GM19025 (cell line): ENCODE measurements around the gene PTPRG.

Source experiments
- ATAC-seq: cut with Tn5 transposase; IDR thresholded peaks from one replicate; pipeline ENCODE4 v1.9.1; 2021; ENCODE audit warnings: mild to moderate bottlenecking, low read depth, moderate library complexity; ENCODE audit not compliant: unreplicated experiment

PTPRG gene

GRCh38 chr3:61780455-61781228 lies 219.3 kb downstream of the PTPRG start:
- no peak for ATAC-seq

- no peak for ATAC-seq
Measured at GRCh38 chr3:61783993-61784718, 222.8 kb downstream of the PTPRG start.

- no peak for ATAC-seq
Measured at GRCh38 chr3:61788623-61789507, 227.5 kb downstream of the PTPRG start.

- ATAC-seq, result no peak
Measured at GRCh38 chr3:61789861-61790260, 228.5 kb downstream of the PTPRG start.

GRCh38 chr3:61790411-61790810 lies 229.0 kb downstream of the PTPRG start:
- no peak for ATAC-seq

GRCh38 chr3:61793056-61793455 lies 231.7 kb downstream of the PTPRG start:
- ATAC-seq, result no peak

- no peak for ATAC-seq
Measured at GRCh38 chr3:61793521-61793920, 232.2 kb downstream of the PTPRG start.

GRCh38 chr3:61794341-61794740 lies 233.0 kb downstream of the PTPRG start:
- no peak for ATAC-seq

- no peak for ATAC-seq
Measured at GRCh38 chr3:61794961-61795360, 233.6 kb downstream of the PTPRG start.

- ATAC-seq, result no peak
Measured at GRCh38 chr3:61796088-61796680, 234.8 kb downstream of the PTPRG start.

GRCh38 chr3:61796911-61797310 lies 235.5 kb downstream of the PTPRG start:
- no peak for ATAC-seq

- ATAC-seq, result no peak
Measured at GRCh38 chr3:61802772-61803171, 241.4 kb downstream of the PTPRG start.

GRCh38 chr3:61803983-61804382 lies 242.6 kb downstream of the PTPRG start:
- no peak for ATAC-seq

GRCh38 chr3:61804782-61805181 lies 243.4 kb downstream of the PTPRG start:
- ATAC-seq, result no peak

GRCh38 chr3:61805510-61806080 lies 244.2 kb downstream of the PTPRG start:
- no peak for ATAC-seq

- no peak for ATAC-seq
Measured at GRCh38 chr3:61806810-61807209, 245.4 kb downstream of the PTPRG start.

GRCh38 chr3:61807865-61808276 lies 246.5 kb downstream of the PTPRG start:
- no peak for ATAC-seq

- no peak for ATAC-seq
Measured at GRCh38 chr3:61808526-61808925, 247.2 kb downstream of the PTPRG start.

GRCh38 chr3:61808999-61809398 lies 247.6 kb downstream of the PTPRG start:
- ATAC-seq, result no peak

GRCh38 chr3:61809879-61810278 lies 248.5 kb downstream of the PTPRG start:
- no peak for ATAC-seq
